ENCODE results near the gene COL9A2.

- TF ChIP-seq CTCF (IDR thresholded peaks at IDR 0.05): no peak
- TF ChIP-seq POLR2A (IDR thresholded peaks at IDR 0.05): no peak
- no peak for TF ChIP-seq EP300 (IDR thresholded peaks at IDR 0.05)
These were observed 35.0 kb upstream of the COL9A2 start for GRCh38 chr1:40352126-40352525.
